Naive thymus-derived CD4-positive, alpha-beta T cell (primary cell): ENCODE results near the gene KLHL8. TPM values are rescaled to one million over a fixed set of nuclear protein-coding genes. Genes with fewer than 3 reads are reported as not detected.

Experiments used
- ATAC-seq: fragments of 150-1000 bp; cut with Tn5 transposase; 2 replicates; pipeline ENCODE4 v1.10.0; 2021; ENCODE audit warnings: mild to moderate bottlenecking, moderate library complexity
- CTCF ChIA-PET: fragments of 350-600 bp; sonication (Branson Sonifier 250); formaldehyde crosslinking; loops from one replicate; lab custom pipeline; 2021; ENCODE audit warnings: antibody characterized with exemption; lab: Charles Lee
- POLR2A ChIA-PET: fragments of 350-600 bp; sonication (Branson Sonifier 250); formaldehyde crosslinking; loops from one replicate; lab custom pipeline; 2021; ENCODE audit warnings: antibody characterized with exemption, inconsistent platforms; lab: Charles Lee
- DNase-seq, 9 donors: peaks; one replicate each; pipeline versions ENCODE4 v3.0.0 to v3.0.0-alpha.2; 2020 to 2022; ENCODE audit warnings: mixed read lengths in 1 of 9
- H3K27ac ChIP-seq: one replicate; pipeline ENCODE4 v1.7.0; 2013; ENCODE audit warnings: mild to moderate bottlenecking, low read depth, low read length, moderate library complexity
- H3K27me3 ChIP-seq, 2 donors: one replicate each; pipeline ENCODE4 v1.7.0; 2013; ENCODE audit warnings: low read length in 2 of 2, mild to moderate bottlenecking in 2 of 2, moderate library complexity in 2 of 2; ENCODE audit not compliant: control insufficient read depth in 2 of 2, insufficient read depth in 2 of 2
- H3K36me3 ChIP-seq, 3 experiments: 1 replicate in 2 of 3; 2 replicates in 1 of 3; pipeline ENCODE4 v1.7.0; 2013; ENCODE audit warnings: low read length in 3 of 3, mild to moderate bottlenecking in 3 of 3, moderate library complexity in 1 of 3; ENCODE audit not compliant: insufficient read depth in 3 of 3, control insufficient read depth in 2 of 3
- H3K4me1 ChIP-seq, 2 donors: one replicate each; pipeline ENCODE4 v1.7.0; 2013; ENCODE audit warnings: low read length in 2 of 2, mild to moderate bottlenecking in 2 of 2, moderate library complexity in 1 of 2; ENCODE audit not compliant: control insufficient read depth in 2 of 2, insufficient read depth in 2 of 2
- H3K4me3 ChIP-seq: 2 replicates; pipeline ENCODE4 v1.7.0; 2013; ENCODE audit warnings: mild to moderate bottlenecking, low read length
- H3K9me3 ChIP-seq, 3 experiments: 1 replicate in 2 of 3; 2 replicates in 1 of 3; pipeline ENCODE4 v1.7.0; 2013; ENCODE audit warnings: low read length in 3 of 3; ENCODE audit not compliant: control insufficient read depth in 2 of 3
- H3K27ac Mint-ChIP-seq, 9 donors: one replicate each; pipeline ENCODE4 v1.8.0; 2020 to 2022; ENCODE audit warnings: mixed read lengths in 9 of 9, mild to moderate bottlenecking in 8 of 9, moderate library complexity in 5 of 9, inconsistent platforms in 2 of 9
- H3K27me3 Mint-ChIP-seq, 5 donors: one replicate each; pipeline ENCODE4 v1.8.0; 2021 to 2022; ENCODE audit warnings: mixed read lengths in 5 of 5, mild to moderate bottlenecking in 1 of 5
- H3K36me3 Mint-ChIP-seq, 5 donors: one replicate each; pipeline ENCODE4 v1.8.0; 2020 to 2022; ENCODE audit warnings: mixed read lengths in 5 of 5, mild to moderate bottlenecking in 3 of 5, inconsistent platforms in 1 of 5
- H3K4me1 Mint-ChIP-seq, 7 donors: one replicate each; pipeline ENCODE4 v1.8.0; 2020 to 2022; ENCODE audit warnings: mixed read lengths in 7 of 7, mild to moderate bottlenecking in 3 of 7, inconsistent platforms in 1 of 7
- H3K4me3 Mint-ChIP-seq, 10 donors: one replicate each; pipeline ENCODE4 v1.8.0; 2020 to 2022; ENCODE audit warnings: mild to moderate bottlenecking in 10 of 10, mixed read lengths in 10 of 10, moderate library complexity in 6 of 10, inconsistent platforms in 2 of 10
- H3K9me3 Mint-ChIP-seq, 11 donors: one replicate each; pipeline ENCODE4 v1.8.0; 2020 to 2022; ENCODE audit warnings: mixed read lengths in 11 of 11, mild to moderate bottlenecking in 4 of 11, inconsistent platforms in 1 of 11, moderate library complexity in 1 of 11
- intact Hi-C, 2 donors: fragments of 100-400 bp; cut with micrococcal nuclease; formaldehyde crosslinking; loops; one replicate each; pipeline ENCODE4 v1.15.1; 2023
- polyA plus RNA-seq, 2 donors: library from polyadenylated mRNA; unstranded; fragments of 300-500 nt; fragmentation: Illumina TruSeq; gene quantifications; one replicate each; pipeline ENCODE4 v1.2.3, GENCODE V29; 2021
- total RNA-seq, 6 experiments: library from RNA in 5 of 6; stranded (reverse) in 5 of 6; gene quantifications; 1 replicate in 5 of 6; 2 replicates in 1 of 6; pipeline ENCODE4 v1.2.3 and lab custom pipeline; 2021 to 2026

KLHL8 gene
- total and polyA plus RNA-seq, 7 experiments from 2014 or later, result 9.7 to 15.7 (median 11.5) TPM

DNA sequence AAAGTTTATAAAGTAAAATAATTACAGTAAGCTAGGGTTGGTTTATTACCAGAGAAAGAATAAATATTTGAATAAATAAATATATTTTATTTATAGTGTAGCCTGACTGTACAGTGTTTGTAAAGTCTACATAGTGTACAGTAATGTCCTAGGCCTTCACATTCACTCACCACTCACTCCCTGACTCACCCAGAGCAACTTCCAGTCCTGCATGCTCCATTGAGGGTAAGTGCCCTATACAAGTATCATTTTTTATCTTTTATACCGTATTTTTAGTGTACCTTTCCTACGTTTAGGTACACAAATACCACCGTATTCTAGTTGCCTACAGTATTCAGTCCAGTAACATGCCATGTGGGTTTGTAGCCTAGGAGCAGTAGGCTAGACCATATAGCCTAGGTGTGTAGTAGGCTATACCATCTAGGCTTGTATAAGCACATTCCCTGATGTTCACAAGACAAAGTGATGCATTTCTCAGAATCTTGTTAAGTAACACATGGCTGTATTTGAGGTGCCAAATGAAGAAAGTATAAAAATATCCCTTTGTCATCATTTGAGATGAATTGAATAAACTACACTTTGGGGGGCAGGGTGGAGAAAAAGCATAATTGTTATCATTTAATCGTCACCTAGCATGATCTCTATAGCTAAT lies 14.7 kb upstream of the KLHL8 start:
- Mint-ChIP-seq H3K9me3 (no peaks in the 10 kb centered on the region), H3K36me3 (no peaks in the 10 kb centered on the region), H3K27me3 (peaks cover 0 to 18% (median 5%) of the 10 kb centered on the region in 5 donors), H3K4me1 (peaks cover 0 to 6% (median 0%) of the 10 kb centered on the region in 7 donors), H3K4me3 (peak overlapping the region; percentile 62 to 87 (median 83)), H3K27ac (peak overlapping the region in 2 of 9 donors; percentile 61 to 66)
- no peaks in the 10 kb centered on the region for H3K36me3 ChIP-seq
- peak overlapping the region; percentile 36 for H3K4me3 ChIP-seq
- H3K27ac ChIP-seq, result no peak overlapping the region
- no peak for ATAC-seq
- no peaks in the 10 kb centered on the region for H3K9me3 ChIP-seq
- intact Hi-C loops, result loop anchor here (1.0 to 10.0 kb wide), 10 partner anchors 15 to 736 kb away; partner anchors contain the start of genes KLHL8 (in 2 of the 2) and AFF1 (in 1 of the 2)
- DNase-seq, result no peak
- ChIA-PET CTCF (interaction anchor here (0.6 to 3.9 kb wide), 9 partner anchors 14 to 1059 kb away, joined by 3 to 46 read pairs (median 4); partner anchors contain the start of gene KLHL8), POLR2A (interaction anchor here (0.6 to 0.9 kb wide), 2 partner anchors 12 to 15 kb away, joined by 3 to 4 read pairs; partner anchors contain the start of gene KLHL8)
- peaks cover 0 to 4% of the 10 kb centered on the region in 2 donors for H3K4me1 ChIP-seq
- H3K27me3 ChIP-seq, result no peaks in the 10 kb centered on the region

DNA sequence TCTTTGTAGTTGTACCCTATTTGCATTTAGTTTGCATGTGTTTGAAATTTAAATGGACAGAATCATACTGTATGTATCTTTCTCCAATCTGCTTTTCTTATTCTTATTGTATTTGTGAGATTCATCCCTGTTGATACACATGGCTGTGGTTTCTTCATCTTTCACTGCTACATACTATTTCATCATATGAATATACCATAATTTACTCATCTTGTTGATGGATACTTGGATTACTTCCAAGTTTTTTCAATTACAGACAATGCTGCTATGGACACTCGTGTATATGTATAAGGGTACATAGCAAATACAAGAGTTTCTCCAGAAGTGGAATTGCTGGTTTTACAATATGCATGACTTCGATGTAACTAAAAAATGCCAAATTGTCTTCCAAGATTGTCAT lies 11.8 kb upstream of the KLHL8 start:
- intact Hi-C loops, result loop anchor here in 1 of 2 donors (10.0 kb wide), 1 partner anchor 233 kb away; no protein-coding TSS in a partner anchor
- ATAC-seq, result no peak
- H3K9me3 ChIP-seq, result no peaks in the 10 kb centered on the region
- Mint-ChIP-seq H3K4me3 (no peak overlapping the region), H3K27ac (no peak overlapping the region), H3K9me3 (no peaks in the 10 kb centered on the region), H3K27me3 (peaks cover 0 to 18% (median 7%) of the 10 kb centered on the region in 5 donors), H3K4me1 (peaks cover 0 to 6% (median 0%) of the 10 kb centered on the region in 7 donors), H3K36me3 (no peaks in the 10 kb centered on the region)
- no peak overlapping the region for H3K27ac ChIP-seq
- no peaks in the 10 kb centered on the region for H3K36me3 ChIP-seq
- H3K4me1 ChIP-seq, result peaks cover 0 to 4% of the 10 kb centered on the region in 2 donors
- no peak overlapping the region for H3K4me3 ChIP-seq
- H3K27me3 ChIP-seq, result no peaks in the 10 kb centered on the region
- ChIA-PET POLR2A (no interaction called here), CTCF (no interaction called here)
- DNase-seq, result no peak

DNA sequence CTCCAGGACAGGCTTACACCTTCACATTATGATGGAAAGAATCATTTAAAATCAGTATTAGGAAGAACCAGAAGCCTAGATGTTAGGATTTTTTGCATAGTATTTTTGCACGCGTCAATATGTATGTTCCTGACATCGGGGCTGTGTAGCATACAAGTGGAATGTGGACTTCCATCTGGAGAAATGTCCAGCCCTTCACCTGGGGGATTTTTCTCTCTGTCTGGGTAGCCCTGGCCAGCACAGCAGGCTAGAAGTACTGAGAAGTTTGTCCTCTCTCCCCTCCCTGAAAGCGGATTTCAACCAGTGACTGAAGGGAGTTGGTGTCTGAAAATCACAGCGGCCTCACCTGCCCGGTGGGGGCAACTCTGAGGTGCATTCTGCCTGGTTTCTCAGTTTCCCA lies 10.4 kb upstream of the KLHL8 start:
- ATAC-seq (no peak), DNase-seq (no peak)
- no peaks in the 10 kb centered on the region for H3K4me1 ChIP-seq
- no peak overlapping the region for H3K27ac Mint-ChIP-seq
- peaks cover 0 to 20% (median 7%) of the 10 kb centered on the region in 5 donors for H3K27me3 Mint-ChIP-seq
- CTCF ChIA-PET, result no interaction called here
- H3K27me3 ChIP-seq, result no peaks in the 10 kb centered on the region
- peaks cover 0 to 6% (median 0%) of the 10 kb centered on the region in 7 donors for H3K4me1 Mint-ChIP-seq
- POLR2A ChIA-PET, result no interaction called here
- intact Hi-C loops, result loop anchor here in 1 of 2 donors (10.0 kb wide), 1 partner anchor 234 kb away; no protein-coding TSS in a partner anchor
- H3K4me3 Mint-ChIP-seq, result no peak overlapping the region
- H3K27ac ChIP-seq, result no peak overlapping the region
- H3K9me3 Mint-ChIP-seq, result no peaks in the 10 kb centered on the region
- H3K9me3 ChIP-seq, result no peaks in the 10 kb centered on the region
- no peaks in the 10 kb centered on the region for H3K36me3 Mint-ChIP-seq
- H3K36me3 ChIP-seq, result no peaks in the 10 kb centered on the region
- H3K4me3 ChIP-seq, result no peak overlapping the region

DNA sequence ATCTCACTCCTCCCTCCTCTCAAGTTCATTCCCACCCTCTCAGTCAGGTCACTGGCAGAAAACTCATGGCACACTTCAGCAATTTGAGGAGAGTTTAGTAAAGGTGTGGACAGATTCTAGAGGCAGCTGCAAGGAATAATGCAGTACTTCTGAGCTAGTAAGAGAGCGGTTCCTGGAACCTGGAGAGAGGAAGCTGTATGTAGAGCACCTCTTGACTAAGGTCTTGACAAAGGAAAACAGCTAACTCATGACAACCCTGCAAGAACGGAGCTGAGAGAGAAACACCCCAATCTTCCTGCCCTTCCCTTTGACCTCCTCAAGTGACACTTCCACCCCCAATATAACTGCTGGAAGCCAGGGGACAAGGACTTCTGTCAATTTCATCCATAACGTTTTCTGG lies 9.6 kb upstream of the KLHL8 start:
- no peaks in the 10 kb centered on the region for H3K36me3 Mint-ChIP-seq
- Histone ChIP-seq H3K36me3 (no peaks in the 10 kb centered on the region), H3K4me1 (no peaks in the 10 kb centered on the region), H3K9me3 (no peaks in the 10 kb centered on the region), H3K4me3 (no peak overlapping the region), H3K27me3 (no peaks in the 10 kb centered on the region), H3K27ac (no peak overlapping the region)
- intact Hi-C loops, result loop anchor here (10.0 kb wide), 2 partner anchors 235 to 1295 kb away; partner anchors contain the start of gene PYURF (in 1 of the 2)
- ChIA-PET POLR2A (no interaction called here), CTCF (no interaction called here)
- no peaks in the 10 kb centered on the region for H3K4me1 Mint-ChIP-seq
- DNase-seq (no peak), ATAC-seq (no peak)
- no peak overlapping the region for H3K4me3 Mint-ChIP-seq
- no peaks in the 10 kb centered on the region for H3K9me3 Mint-ChIP-seq
- peaks cover 0 to 28% (median 7%) of the 10 kb centered on the region in 5 donors for H3K27me3 Mint-ChIP-seq
- H3K27ac Mint-ChIP-seq, result no peak overlapping the region

DNA sequence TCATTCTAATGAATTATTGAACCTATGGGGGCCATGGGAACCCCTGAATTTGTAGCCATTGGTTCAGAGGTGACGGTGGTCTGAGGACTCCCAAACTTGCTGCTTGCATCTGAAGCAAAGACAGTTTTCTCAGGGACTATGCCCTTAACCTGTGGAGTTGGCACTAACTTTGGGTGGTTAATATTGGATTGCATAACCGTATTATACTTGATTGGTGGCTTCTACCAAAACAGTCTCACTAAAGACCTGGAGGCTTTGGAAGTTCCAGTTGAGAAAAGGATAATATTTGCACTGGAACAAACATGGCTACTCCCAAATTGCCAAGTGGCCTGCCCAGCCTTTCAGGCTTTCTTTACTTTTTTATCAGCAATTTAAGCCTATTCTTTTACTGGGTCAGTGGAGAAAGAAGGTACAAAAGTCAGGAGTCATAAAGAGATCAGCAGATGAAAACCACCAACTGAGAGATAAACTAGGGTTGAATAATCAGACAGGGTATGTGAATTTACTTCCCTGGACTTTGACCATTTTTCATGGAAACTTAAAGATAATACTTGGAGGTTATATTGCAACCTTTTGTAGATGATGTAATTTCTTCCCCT lies 7.9 kb upstream of the KLHL8 start:
- no peak overlapping the region for H3K4me3 ChIP-seq
- no peaks in the 10 kb centered on the region for H3K36me3 Mint-ChIP-seq
- CTCF ChIA-PET, result no interaction called here
- H3K27me3 ChIP-seq, result no peaks in the 10 kb centered on the region
- H3K36me3 ChIP-seq, result no peaks in the 10 kb centered on the region
- no peaks in the 10 kb centered on the region for H3K9me3 ChIP-seq
- H3K4me3 Mint-ChIP-seq, result no peak overlapping the region
- ATAC-seq, result no peak
- H3K4me1 Mint-ChIP-seq, result peaks cover 0 to 2% (median 0%) of the 10 kb centered on the region in 7 donors
- H3K27ac ChIP-seq, result no peak overlapping the region
- no peak for DNase-seq
- H3K27me3 Mint-ChIP-seq, result peaks cover 0 to 36% (median 7%) of the 10 kb centered on the region in 5 donors
- intact Hi-C loops, result loop anchor here in 1 of 2 donors (10.0 kb wide), 1 partner anchor 1296 kb away; the partner anchor contains the start of gene PYURF
- H3K9me3 Mint-ChIP-seq, result no peaks in the 10 kb centered on the region
- no peak overlapping the region for H3K27ac Mint-ChIP-seq
- H3K4me1 ChIP-seq, result no peaks in the 10 kb centered on the region
- POLR2A ChIA-PET, result no interaction called here

DNA sequence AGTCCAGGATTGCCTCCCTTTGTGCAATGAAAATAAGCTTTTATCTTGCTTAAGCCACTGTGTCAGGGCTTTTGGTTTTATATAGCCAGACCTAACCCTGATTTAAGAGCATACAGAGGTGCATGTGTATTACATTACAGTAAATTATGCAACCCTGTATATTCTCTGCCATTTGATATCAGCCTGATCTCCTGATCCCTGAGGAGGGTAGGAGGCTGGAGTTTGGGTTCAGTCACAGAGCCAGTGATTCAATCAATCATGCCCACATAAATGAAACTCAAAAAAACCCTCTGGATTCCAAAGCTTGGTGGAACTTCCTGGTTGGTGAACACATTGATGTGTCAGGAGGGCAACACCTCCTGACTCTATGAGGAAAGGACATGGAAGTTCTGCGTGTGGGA lies 7.3 kb upstream of the KLHL8 start:
- no peaks in the 10 kb centered on the region for H3K36me3 ChIP-seq
- no peak overlapping the region for H3K27ac Mint-ChIP-seq
- no peaks in the 10 kb centered on the region for H3K9me3 ChIP-seq
- H3K27me3 ChIP-seq, result no peaks in the 10 kb centered on the region
- H3K9me3 Mint-ChIP-seq, result no peaks in the 10 kb centered on the region
- no peak overlapping the region for H3K27ac ChIP-seq
- no peak for DNase-seq
- intact Hi-C loops, result loop anchor here in 1 of 2 donors (10.0 kb wide), 1 partner anchor 1297 kb away; the partner anchor contains the start of gene PYURF
- H3K4me3 ChIP-seq, result no peak overlapping the region
- no peaks in the 10 kb centered on the region for H3K4me1 ChIP-seq
- H3K27me3 Mint-ChIP-seq, result peaks cover 0 to 36% (median 7%) of the 10 kb centered on the region in 5 donors
- no peaks in the 10 kb centered on the region for H3K36me3 Mint-ChIP-seq
- ChIA-PET CTCF (no interaction called here), POLR2A (no interaction called here)
- H3K4me1 Mint-ChIP-seq, result peaks cover 0 to 2% (median 0%) of the 10 kb centered on the region in 7 donors
- H3K4me3 Mint-ChIP-seq, result no peak overlapping the region
- ATAC-seq, result no peak
